Upper lobe of right lung (tissue), 1 donor: ENCODE measurements around the gene HS3ST3B1. TPM values are rescaled to one million over a fixed set of nuclear protein-coding genes. Genes with fewer than 3 reads are reported as not detected.

Experiments
- ATAC-seq: fragments of 200-7000 bp; cut with Tn5 transposase; one replicate; pipeline ENCODE4 v1.9.1; 2020; ENCODE audit warnings: mild to moderate bottlenecking, moderate library complexity
- DNase-seq: peaks from one replicate; pipeline ENCODE4 v3.0.0-alpha.2; 2020
- H3K27ac ChIP-seq: fragments of 200-600 bp; one replicate; pipeline ENCODE4 v1.8.0; 2022
- H3K27me3 ChIP-seq: fragments of 200-600 bp; one replicate; pipeline ENCODE4 v1.8.0; 2022; ENCODE audit warnings: mild to moderate bottlenecking
- H3K36me3 ChIP-seq: fragments of 200-600 bp; one replicate; pipeline ENCODE4 v1.8.0; 2022
- H3K4me1 ChIP-seq: fragments of 200-600 bp; one replicate; pipeline ENCODE4 v1.8.0; 2022
- H3K4me3 ChIP-seq: fragments of 200-600 bp; one replicate; pipeline ENCODE4 v1.8.0; 2022; ENCODE audit warnings: mild to moderate bottlenecking
- H3K9me3 ChIP-seq: fragments of 200-600 bp; one replicate; pipeline ENCODE4 v1.8.0; 2022
- CTCF ChIP-seq: fragments of 200-600 bp; IDR thresholded peaks from one replicate; pipeline ENCODE4 v1.8.0; 2022; ENCODE audit warnings: antibody characterized with exemption
- intact Hi-C: fragments of 100-400 bp; cut with DNase I; formaldehyde crosslinking; loops from one replicate; pipeline ENCODE4 v1.11.0; 2022
- long read RNA-seq: library from polyadenylated mRNA; unstranded; transcript quantifications from one replicate; pipeline ENCODE4 v2.0.0, GENCODE V29; 2021
- total RNA-seq: library from RNA; stranded (reverse); fragmentation: NEBNext Ultra II Directional; extraction: Animal tissue kit (Norgen Biotek cat#: 25700); gene quantifications from one replicate; pipeline ENCODE4 v1.2.1, GENCODE V29; 2021
- donor health status: DM: no; HTN: yes; CAD: no; lungs with severe emphysema.

Gene HS3ST3B1
- total RNA-seq, result 2.7 TPM
- long read RNA-seq, partial matches to known transcripts, result 0 of 2 reads
- long read RNA-seq, other reads (novel, unspliced or antisense), result 0 of 2 reads

DNA sequence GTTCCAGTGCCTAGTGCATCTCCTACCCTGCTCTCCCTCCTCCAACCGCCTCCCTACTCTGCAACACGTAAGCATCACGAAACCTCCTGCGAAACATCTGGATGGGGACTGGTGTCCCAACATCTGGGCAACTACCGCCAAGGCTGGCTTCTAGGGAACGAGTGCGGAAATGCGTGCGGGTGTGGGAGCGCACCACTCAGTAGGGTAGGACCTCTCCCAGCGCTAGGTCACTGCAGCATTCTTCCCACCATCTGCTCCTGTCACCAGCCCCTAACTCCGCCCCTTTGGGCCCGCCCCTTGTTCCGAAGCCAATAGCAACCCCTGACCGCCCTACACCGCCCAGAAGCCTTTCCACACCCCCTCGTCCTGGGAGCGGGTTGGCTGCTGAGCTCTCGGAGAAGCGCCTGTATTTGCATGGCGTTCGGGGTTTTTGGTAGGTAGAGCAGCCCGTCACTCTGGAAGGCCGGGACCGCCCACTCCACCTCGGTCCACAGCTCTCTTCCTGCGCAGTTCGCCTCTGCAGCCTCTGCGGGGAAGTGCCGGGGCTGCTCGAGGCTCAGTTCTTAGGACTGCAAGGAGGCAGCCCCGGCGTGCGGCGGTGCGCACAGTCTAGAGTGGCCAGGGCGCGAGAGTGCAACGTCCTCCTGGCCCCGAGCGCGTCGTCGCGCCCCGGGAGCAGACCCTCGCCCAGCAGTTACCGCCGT lies at the start of gene HS3ST3B1:
HS3ST3B1 (plus strand) TSS at position 507 of the 704 bp plus-strand sequence. CDS start 438 bp downstream, outside the sequence.
- Histone ChIP-seq H3K27ac (peak within 1 kb of the TSS; percentile 75), H3K36me3 (no peaks in the 10 kb centered on the region), H3K4me1 (peaks cover 46% of the 10 kb centered on the region), H3K4me3 (peak within 1 kb of the TSS; percentile 61), H3K9me3 (no peaks in the 10 kb centered on the region), H3K27me3 (peaks cover 78% of the 10 kb centered on the region)
- ATAC-seq (peak; percentile 93), DNase-seq (peak; percentile 99)
- intact Hi-C loops, result no loop called here
- TF ChIP-seq CTCF, result no peak

DNA sequence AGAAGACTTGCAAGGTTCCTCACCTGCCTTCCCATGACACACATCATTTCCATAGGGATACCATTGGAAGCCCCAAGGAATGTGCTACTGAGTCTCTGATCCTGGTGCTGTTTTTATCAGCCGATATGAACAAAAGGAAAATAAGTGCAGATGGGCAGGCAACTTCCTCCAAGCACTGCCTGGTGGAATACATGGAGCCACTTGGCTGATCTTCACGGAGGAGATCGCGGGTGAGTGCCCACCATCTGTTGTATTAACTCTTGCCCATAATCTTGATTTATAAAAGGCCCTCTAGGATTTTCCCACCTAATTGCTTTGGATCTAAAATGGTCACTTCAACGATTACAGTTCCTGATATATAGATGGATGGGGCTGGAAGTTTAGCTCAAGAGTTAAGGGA lies 39.5 kb upstream of the HS3ST3B1 start:
- ATAC-seq (no peak), DNase-seq (no peak)
- H3K27ac ChIP-seq, result no peak overlapping the region
- H3K9me3 ChIP-seq, result no peaks in the 10 kb centered on the region
- H3K27me3 ChIP-seq, result no peaks in the 10 kb centered on the region
- no peak for TF ChIP-seq CTCF
- H3K4me1 ChIP-seq, result no peaks in the 10 kb centered on the region
- intact Hi-C loops, result no loop called here
- H3K36me3 ChIP-seq, result no peaks in the 10 kb centered on the region
- no peak overlapping the region for H3K4me3 ChIP-seq

DNA sequence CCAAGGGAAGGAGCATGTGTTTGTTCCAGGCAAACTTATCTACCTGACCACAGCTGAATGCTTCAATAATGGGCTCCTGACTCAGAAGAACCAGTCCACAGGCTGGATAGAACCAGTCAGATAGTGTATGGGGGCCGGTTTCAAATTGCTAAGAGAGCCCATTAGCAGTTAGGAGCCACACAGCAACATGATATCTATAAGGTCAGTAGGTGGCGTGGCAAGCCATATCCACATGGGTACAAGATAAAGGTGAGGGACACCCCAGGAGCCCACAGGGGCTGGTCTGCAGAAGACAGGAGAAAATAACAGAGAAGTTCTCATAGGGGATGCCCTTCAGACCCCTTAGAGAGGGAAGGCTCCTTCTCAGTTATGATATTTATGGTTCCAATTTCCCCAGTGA lies 32.6 kb upstream of the HS3ST3B1 start:
- ATAC-seq (no peak), DNase-seq (no peak)
- intact Hi-C loops, result no loop called here
- H3K9me3 ChIP-seq, result no peaks in the 10 kb centered on the region
- no peak for TF ChIP-seq CTCF
- no peaks in the 10 kb centered on the region for H3K27me3 ChIP-seq
- no peak overlapping the region for H3K27ac ChIP-seq
- no peaks in the 10 kb centered on the region for H3K4me1 ChIP-seq
- H3K36me3 ChIP-seq, result no peaks in the 10 kb centered on the region
- no peak overlapping the region for H3K4me3 ChIP-seq

- no peaks in the 10 kb centered on the region for H3K27me3 ChIP-seq
- intact Hi-C loops, result no loop called here
- DNase-seq (no peak), ATAC-seq (no peak)
- no peak overlapping the region for H3K27ac ChIP-seq
- TF ChIP-seq CTCF, result no peak
- no peak overlapping the region for H3K4me3 ChIP-seq
- no peaks in the 10 kb centered on the region for H3K9me3 ChIP-seq
- no peaks in the 10 kb centered on the region for H3K36me3 ChIP-seq
- no peaks in the 10 kb centered on the region for H3K4me1 ChIP-seq
Measured at GRCh38 chr17:14269473-14269872, 31.4 kb upstream of the HS3ST3B1 start.

DNA sequence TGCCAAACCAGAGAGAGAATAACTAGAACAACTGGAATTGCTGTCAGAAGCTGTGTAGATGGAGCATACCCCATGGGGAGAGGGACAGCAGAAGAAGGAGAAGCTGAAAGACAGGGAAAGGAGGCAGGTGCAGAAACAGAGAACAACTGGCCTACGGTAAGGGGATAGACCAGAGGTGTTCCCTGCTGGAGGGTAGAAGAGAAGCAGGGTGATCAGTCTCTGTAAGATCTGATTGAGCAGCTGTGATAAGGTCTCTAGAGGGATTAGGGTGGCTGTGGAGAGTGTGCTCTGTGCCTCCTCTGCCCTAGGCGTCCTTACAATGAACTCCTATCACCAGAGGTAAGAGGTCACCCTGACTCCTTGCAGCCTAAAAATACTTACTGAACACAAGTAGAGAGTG lies 30.4 kb upstream of the HS3ST3B1 start:
- H3K27me3 ChIP-seq, result no peaks in the 10 kb centered on the region
- no peak for ATAC-seq
- no peaks in the 10 kb centered on the region for H3K4me1 ChIP-seq
- no peak overlapping the region for H3K4me3 ChIP-seq
- DNase-seq, result no peak
- no peak for TF ChIP-seq CTCF
- no peaks in the 10 kb centered on the region for H3K9me3 ChIP-seq
- no peaks in the 10 kb centered on the region for H3K36me3 ChIP-seq
- intact Hi-C loops, result no loop called here
- H3K27ac ChIP-seq, result no peak overlapping the region
